ENCODE measurements around the gene RFX2.

DNA sequence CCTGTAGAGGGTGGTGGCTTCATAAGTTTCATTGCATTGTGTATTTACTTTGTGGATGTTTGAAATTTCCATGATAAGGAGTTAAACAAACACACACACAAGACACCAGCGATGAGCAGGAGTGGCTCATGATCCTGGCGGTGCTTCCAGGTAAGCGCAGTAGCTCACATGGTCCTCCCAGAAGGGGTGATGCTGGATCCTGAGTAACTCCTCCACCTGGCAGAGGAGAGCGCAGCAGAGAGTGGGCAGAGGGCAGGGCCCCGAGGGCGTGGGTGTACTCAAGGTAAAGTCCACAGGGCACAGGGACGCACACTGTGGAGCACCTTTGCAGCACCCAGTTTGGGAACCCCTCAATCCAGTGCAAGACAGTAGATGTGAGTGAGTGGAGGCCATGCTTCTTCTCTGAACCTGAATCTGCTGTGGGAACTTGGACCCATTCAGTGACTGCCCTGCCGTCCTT is 54.0 kb downstream of the RFX2 start:
- TF ChIP-seq POLR2A (IDR thresholded peaks at IDR 0.05; ENCODE audit: low read depth): no peak
- TF ChIP-seq, protein P1, sequence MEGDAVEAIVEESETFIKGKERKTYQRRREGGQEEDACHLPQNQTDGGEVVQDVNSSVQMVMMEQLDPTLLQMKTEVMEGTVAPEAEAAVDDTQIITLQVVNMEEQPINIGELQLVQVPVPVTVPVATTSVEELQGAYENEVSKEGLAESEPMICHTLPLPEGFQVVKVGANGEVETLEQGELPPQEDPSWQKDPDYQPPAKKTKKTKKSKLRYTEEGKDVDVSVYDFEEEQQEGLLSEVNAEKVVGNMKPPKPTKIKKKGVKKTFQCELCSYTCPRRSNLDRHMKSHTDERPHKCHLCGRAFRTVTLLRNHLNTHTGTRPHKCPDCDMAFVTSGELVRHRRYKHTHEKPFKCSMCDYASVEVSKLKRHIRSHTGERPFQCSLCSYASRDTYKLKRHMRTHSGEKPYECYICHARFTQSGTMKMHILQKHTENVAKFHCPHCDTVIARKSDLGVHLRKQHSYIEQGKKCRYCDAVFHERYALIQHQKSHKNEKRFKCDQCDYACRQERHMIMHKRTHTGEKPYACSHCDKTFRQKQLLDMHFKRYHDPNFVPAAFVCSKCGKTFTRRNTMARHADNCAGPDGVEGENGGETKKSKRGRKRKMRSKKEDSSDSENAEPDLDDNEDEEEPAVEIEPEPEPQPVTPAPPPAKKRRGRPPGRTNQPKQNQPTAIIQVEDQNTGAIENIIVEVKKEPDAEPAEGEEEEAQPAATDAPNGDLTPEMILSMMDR (IDR thresholded peaks at IDR 0.05): no peak
